ENCODE measurements around the gene PCDHGA7. TPM values are rescaled to one million over a fixed set of nuclear protein-coding genes. Genes with fewer than 3 reads are reported as not detected.
"Not testable (repeated sequence)": the region's sequence is repeated elsewhere in the genome, so short reads cannot be mapped to it uniquely, and the experiment has no call there.

PCDHGA7 gene
- total RNA-seq, 1 experiment from 2014 or later: 0.43 TPM

- BruUV-seq (replicated peaks): no TSS peak
- Histone ChIP-seq H3K4me1 (no peaks in the 10 kb centered on the region), H3K4me3 (ENCODE audit: low read depth, low read length) (no peak overlapping the region), H3K27me3 (replicated peaks; ENCODE audit: control insufficient read depth, insufficient read depth, low read length) (no peaks in the 10 kb centered on the region), H3K9me3 (peaks cover 19% of the 10 kb centered on the region), H3K36me3 (ENCODE audit: control insufficient read depth, insufficient read depth, low read length) (no peaks in the 10 kb centered on the region)
- Mint-ChIP-seq H3K4me1 (ENCODE audit: low read depth, unreplicated experiment) (no peaks in the 10 kb centered on the region), H3K36me3 (ENCODE audit: insufficient read depth, unreplicated experiment) (peaks cover 17% of the 10 kb centered on the region), H3K9me3 (ENCODE audit: unreplicated experiment) (peaks cover 11% of the 10 kb centered on the region), H3K27ac (ENCODE audit: unreplicated experiment) (no peak overlapping the region), H3K4me3 (ENCODE audit: unreplicated experiment) (no peak overlapping the region), H3K27me3 (ENCODE audit: insufficient read depth, unreplicated experiment) (no peaks in the 10 kb centered on the region)
- TF ChIP-seq CTCF (IDR thresholded peaks at IDR 0.05; ENCODE audit: insufficient read depth in 1 of 2, low read depth in 1 of 2, low read length in 1 of 2, severe bottlenecking in 1 of 2, unreplicated experiment in 1 of 2): no peak
- ChIA-PET CTCF (no interaction called here), POLR2A (no interaction called here)
- intact Hi-C loops (cut with micrococcal nuclease; ENCODE audit: unreplicated experiment): no loop called here
- no peak for DNase-seq
These were observed 20.8 kb downstream of the PCDHGA7 start for GRCh38 chr5:141403387-141403786.

- H3K27me3 ChIP-seq (replicated peaks; ENCODE audit: control insufficient read depth, insufficient read depth, low read length); H3K4me3 ChIP-seq (ENCODE audit: low read depth, low read length); BruUV-seq (replicated peaks); POLR2A ChIA-PET; H3K9me3 ChIP-seq; DNase-seq; H3K27ac Mint-ChIP-seq (ENCODE audit: unreplicated experiment); H3K27me3 Mint-ChIP-seq (ENCODE audit: insufficient read depth, unreplicated experiment); H3K36me3 ChIP-seq (ENCODE audit: control insufficient read depth, insufficient read depth, low read length); H3K4me1 Mint-ChIP-seq (ENCODE audit: low read depth, unreplicated experiment); intact Hi-C loops (cut with micrococcal nuclease; ENCODE audit: unreplicated experiment); H3K4me3 Mint-ChIP-seq (ENCODE audit: unreplicated experiment); H3K4me1 ChIP-seq: not testable (repeated sequence)
- H3K36me3 Mint-ChIP-seq (ENCODE audit: insufficient read depth, unreplicated experiment): peaks cover 14% of the 10 kb centered on the region
- H3K9me3 Mint-ChIP-seq (ENCODE audit: unreplicated experiment): peaks cover 19% of the 10 kb centered on the region
- peak in 1 of 2 experiments; percentile 12 for TF ChIP-seq CTCF (IDR thresholded peaks at IDR 0.05; ENCODE audit: insufficient read depth in 1 of 2, low read depth in 1 of 2, low read length in 1 of 2, severe bottlenecking in 1 of 2, unreplicated experiment in 1 of 2)
- CTCF ChIA-PET: interaction anchor here (1.3 kb wide), 1 partner anchor 156 kb away, joined by 5 read pairs; no protein-coding TSS in a partner anchor
These were observed 25.4 kb downstream of the PCDHGA7 start, which contains the start of gene PCDHGB6 for GRCh38 chr5:141407790-141408505. Gene PCDHGB6 (plus strand): TSS chr5:141408021. CDS start chr5:141408203, 182 bp downstream.

- no peak for TF ChIP-seq CTCF (IDR thresholded peaks at IDR 0.05; ENCODE audit: insufficient read depth in 1 of 2, low read depth in 1 of 2, low read length in 1 of 2, severe bottlenecking in 1 of 2, unreplicated experiment in 1 of 2)
- H3K4me1 ChIP-seq: no peaks in the 10 kb centered on the region
- H3K27me3 ChIP-seq (replicated peaks; ENCODE audit: control insufficient read depth, insufficient read depth, low read length): no peaks in the 10 kb centered on the region
- no peaks in the 10 kb centered on the region for H3K36me3 ChIP-seq (ENCODE audit: control insufficient read depth, insufficient read depth, low read length)
- no peak overlapping the region for H3K4me3 Mint-ChIP-seq (ENCODE audit: unreplicated experiment)
- no peak overlapping the region for H3K4me3 ChIP-seq (ENCODE audit: low read depth, low read length)
- no peak for DNase-seq
- H3K27ac Mint-ChIP-seq (ENCODE audit: unreplicated experiment): no peak overlapping the region
- BruUV-seq (replicated peaks): no TSS peak
- peaks cover 34% of the 10 kb centered on the region for H3K9me3 Mint-ChIP-seq (ENCODE audit: unreplicated experiment)
- H3K4me1 Mint-ChIP-seq (ENCODE audit: low read depth, unreplicated experiment): no peaks in the 10 kb centered on the region
- H3K36me3 Mint-ChIP-seq (ENCODE audit: insufficient read depth, unreplicated experiment): peaks cover 4% of the 10 kb centered on the region
- peaks cover 7% of the 10 kb centered on the region for H3K9me3 ChIP-seq
- H3K27me3 Mint-ChIP-seq (ENCODE audit: insufficient read depth, unreplicated experiment): no peaks in the 10 kb centered on the region
- intact Hi-C loops (cut with micrococcal nuclease; ENCODE audit: unreplicated experiment): loop anchor here (5.0 kb wide), 1 partner anchor 87 kb away; the partner anchor contains the start of gene TAF7
- ChIA-PET POLR2A (no interaction called here), CTCF (no interaction called here)
These were observed 27.2 kb downstream of the PCDHGA7 start for GRCh38 chr5:141409598-141410306.

Measured in Caco-2 (cell line).